Anterior cingulate cortex (tissue), 58 donors: ENCODE data around the gene OR6X1.

Source experiments
- DNase-seq, 58 donors: peaks; one replicate each; lab custom pipeline; 2025; lab: John Stamatoyannopoulos, UW

The OR6X1 gene

DNA sequence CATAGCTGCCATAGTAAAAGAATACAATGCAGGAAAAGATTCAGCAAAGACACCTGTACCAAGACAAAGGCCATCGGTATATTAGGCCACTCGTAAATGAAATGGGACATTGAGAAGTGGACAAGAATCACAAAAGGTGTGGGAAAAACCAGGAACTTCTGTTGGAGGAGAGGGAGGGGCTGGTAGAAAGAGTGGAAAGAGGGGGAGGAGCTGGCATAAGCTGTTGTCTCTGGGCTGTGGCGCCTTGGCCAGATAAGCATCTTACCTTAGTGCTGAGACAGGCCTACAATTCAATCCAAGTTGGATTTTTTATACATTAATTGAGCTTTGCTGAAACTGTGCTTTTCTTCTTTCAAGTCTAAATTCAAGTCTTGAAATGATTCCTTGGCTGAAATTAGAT is 50.0 kb downstream of the OR6X1 start:
- no peak for DNase-seq
